ENCODE results near the gene JUNB.

Gene JUNB

DNA sequence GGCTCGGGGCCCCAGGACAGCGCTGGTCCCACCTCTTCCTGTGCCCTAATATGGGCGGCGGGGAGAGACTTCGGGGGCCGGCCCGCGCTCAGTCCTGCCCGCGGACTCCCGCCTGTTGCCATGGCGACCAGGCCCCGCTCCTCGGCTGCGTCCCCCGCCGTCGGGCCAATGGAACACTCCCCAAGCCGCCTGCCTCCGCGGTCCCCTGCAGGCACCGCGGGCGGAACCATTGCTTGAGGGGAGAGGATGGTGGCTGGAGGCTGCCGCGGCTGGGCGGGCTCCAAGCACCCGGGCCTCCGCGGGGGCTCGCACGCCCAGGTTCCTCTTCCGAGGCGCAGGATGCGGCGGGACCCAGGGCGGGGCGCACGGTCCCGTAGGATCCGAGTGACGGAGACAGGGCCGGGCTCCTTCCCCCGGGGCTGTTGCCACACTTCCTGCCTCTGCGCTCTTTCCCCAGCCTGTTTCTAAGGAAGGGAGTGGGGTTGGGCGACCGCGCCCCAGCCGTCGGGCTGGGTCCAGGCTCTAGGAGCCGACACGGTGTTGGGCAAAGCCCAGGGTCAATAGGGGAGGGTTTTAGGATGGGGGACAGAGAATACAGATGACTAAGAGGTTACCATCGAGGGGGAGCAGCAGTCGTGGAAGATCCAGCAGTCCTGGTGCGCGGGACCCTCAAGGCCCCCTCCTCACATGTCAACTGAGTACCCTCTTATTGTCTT is 1.2 kb upstream of the JUNB start:
- no peaks in the 10 kb centered on the region; a peak in 1 of 3 replicates for H3K36me3 ChIP-seq (ENCODE audit: control insufficient read depth in 2 of 2, insufficient read depth in 1 of 2, low read length in 2 of 2)
- peak overlapping the region; percentile 30 for H3K4me3 ChIP-seq (ENCODE audit: low read depth, low read length)
- H3K4me1 ChIP-seq (ENCODE audit: control insufficient read depth, insufficient read depth, low read length), result peaks cover 21% of the 10 kb centered on the region
- no peaks in the 10 kb centered on the region for H3K9me3 ChIP-seq (ENCODE audit: control insufficient read depth, insufficient read depth, low read depth, low read length)
- CTCF ChIA-PET, result interaction anchor here (1.5 to 11.8 kb wide), 5 partner anchors 13 to 30 kb away, joined by 6 to 234 read pairs (median 16); partner anchors contain the start of gene HOOK2
- POLR2A ChIA-PET, result interaction anchor here (1.2 to 3.6 kb wide), 4 partner anchors 11 to 30 kb away, joined by 4 to 28 read pairs (median 18); partner anchors contain the start of genes PRDX2 and THSD8
- H3K27ac ChIP-seq (ENCODE audit: extremely low read depth, low read depth, low read length), result no peak overlapping the region; the same call in 1 of the 2 replicates
- 0 out of 2 replicates have a peak, but pooled peaks have one; percentile 49 for TF ChIP-seq YY1 (tag by site-specific recombination; IDR thresholded peaks at IDR 0.05)
- no peak for TF ChIP-seq SCRT1 (tag by site-specific recombination; IDR thresholded peaks at IDR 0.05; ENCODE audit: borderline replicate concordance)
- peak; percentile 76; the same call in 1 of the 2 replicates for TF ChIP-seq ZNF660 (tag by site-specific recombination; IDR thresholded peaks at IDR 0.05)
- no peak for TF ChIP-seq ZNF214 (tag by site-specific recombination; IDR thresholded peaks at IDR 0.05; ENCODE audit: borderline replicate concordance)
- no peak for TF ChIP-seq ZNF23 (tag by site-specific recombination; IDR thresholded peaks at IDR 0.05; ENCODE audit: borderline replicate concordance)
- TF ChIP-seq ZNF791 (tag by site-specific recombination; IDR thresholded peaks at IDR 0.05), result no peak
- no peak for TF ChIP-seq ZNF837 (tag by site-specific recombination; IDR thresholded peaks at IDR 0.05)
- TF ChIP-seq ZNF426 (tag by site-specific recombination; IDR thresholded peaks at IDR 0.05), result no peak
- no peak for TF ChIP-seq ZNF37A (tag by site-specific recombination; IDR thresholded peaks at IDR 0.05)
- TF ChIP-seq ZNF501 (tag by site-specific recombination; IDR thresholded peaks at IDR 0.05), result peak; percentile 67
- TF ChIP-seq, protein P1, sequence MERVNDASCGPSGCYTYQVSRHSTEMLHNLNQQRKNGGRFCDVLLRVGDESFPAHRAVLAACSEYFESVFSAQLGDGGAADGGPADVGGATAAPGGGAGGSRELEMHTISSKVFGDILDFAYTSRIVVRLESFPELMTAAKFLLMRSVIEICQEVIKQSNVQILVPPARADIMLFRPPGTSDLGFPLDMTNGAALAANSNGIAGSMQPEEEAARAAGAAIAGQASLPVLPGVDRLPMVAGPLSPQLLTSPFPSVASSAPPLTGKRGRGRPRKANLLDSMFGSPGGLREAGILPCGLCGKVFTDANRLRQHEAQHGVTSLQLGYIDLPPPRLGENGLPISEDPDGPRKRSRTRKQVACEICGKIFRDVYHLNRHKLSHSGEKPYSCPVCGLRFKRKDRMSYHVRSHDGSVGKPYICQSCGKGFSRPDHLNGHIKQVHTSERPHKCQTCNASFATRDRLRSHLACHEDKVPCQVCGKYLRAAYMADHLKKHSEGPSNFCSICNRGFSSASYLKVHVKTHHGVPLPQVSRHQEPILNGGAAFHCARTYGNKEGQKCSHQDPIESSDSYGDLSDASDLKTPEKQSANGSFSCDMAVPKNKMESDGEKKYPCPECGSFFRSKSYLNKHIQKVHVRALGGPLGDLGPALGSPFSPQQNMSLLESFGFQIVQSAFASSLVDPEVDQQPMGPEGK (tag by site-specific recombination; IDR thresholded peaks at IDR 0.05), result peak; percentile 98
- peak; percentile 81 for TF ChIP-seq ZNF600 (tag by site-specific recombination; IDR thresholded peaks at IDR 0.05)
- no peak; the same call in 1 of the 2 replicates for TF ChIP-seq ZNF391 (tag by site-specific recombination; IDR thresholded peaks at IDR 0.05; ENCODE audit: borderline replicate concordance, low read depth)
- TF ChIP-seq ZBTB20 (tag by site-specific recombination; IDR thresholded peaks at IDR 0.05), result peak; percentile 96
- TF ChIP-seq, protein P2, sequence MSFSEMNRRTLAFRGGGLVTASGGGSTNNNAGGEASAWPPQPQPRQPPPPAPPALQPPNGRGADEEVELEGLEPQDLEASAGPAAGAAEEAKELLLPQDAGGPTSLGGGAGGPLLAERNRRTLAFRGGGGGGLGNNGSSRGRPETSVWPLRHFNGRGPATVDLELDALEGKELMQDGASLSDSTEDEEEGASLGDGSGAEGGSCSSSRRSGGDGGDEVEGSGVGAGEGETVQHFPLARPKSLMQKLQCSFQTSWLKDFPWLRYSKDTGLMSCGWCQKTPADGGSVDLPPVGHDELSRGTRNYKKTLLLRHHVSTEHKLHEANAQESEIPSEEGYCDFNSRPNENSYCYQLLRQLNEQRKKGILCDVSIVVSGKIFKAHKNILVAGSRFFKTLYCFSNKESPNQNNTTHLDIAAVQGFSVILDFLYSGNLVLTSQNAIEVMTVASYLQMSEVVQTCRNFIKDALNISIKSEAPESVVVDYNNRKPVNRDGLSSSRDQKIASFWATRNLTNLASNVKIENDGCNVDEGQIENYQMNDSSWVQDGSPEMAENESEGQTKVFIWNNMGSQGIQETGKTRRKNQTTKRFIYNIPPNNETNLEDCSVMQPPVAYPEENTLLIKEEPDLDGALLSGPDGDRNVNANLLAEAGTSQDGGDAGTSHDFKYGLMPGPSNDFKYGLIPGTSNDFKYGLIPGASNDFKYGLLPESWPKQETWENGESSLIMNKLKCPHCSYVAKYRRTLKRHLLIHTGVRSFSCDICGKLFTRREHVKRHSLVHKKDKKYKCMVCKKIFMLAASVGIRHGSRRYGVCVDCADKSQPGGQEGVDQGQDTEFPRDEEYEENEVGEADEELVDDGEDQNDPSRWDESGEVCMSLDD (tag by site-specific recombination; IDR thresholded peaks at IDR 0.05), result peak; percentile 90
- TF ChIP-seq ZNF248 (tag by site-specific recombination; IDR thresholded peaks at IDR 0.05), result no peak
- TF ChIP-seq ZNF2 (tag by site-specific recombination; IDR thresholded peaks at IDR 0.05), result peak; percentile 89
- peak; percentile 92 for TF ChIP-seq KLF8 (tag by site-specific recombination; IDR thresholded peaks at IDR 0.05)
- peak; percentile 90 for TF ChIP-seq KLF16 (tag by site-specific recombination; IDR thresholded peaks at IDR 0.05)
- no peak for TF ChIP-seq FEZF1 (tag by site-specific recombination; IDR thresholded peaks at IDR 0.05)
- no peak for TF ChIP-seq ZNF585B (tag by site-specific recombination; IDR thresholded peaks at IDR 0.05)
- no peak for TF ChIP-seq HOXA7 (CRISPR knock-in tag; IDR thresholded peaks at IDR 0.05; ENCODE audit: borderline replicate concordance)
- TF ChIP-seq, protein P3, sequence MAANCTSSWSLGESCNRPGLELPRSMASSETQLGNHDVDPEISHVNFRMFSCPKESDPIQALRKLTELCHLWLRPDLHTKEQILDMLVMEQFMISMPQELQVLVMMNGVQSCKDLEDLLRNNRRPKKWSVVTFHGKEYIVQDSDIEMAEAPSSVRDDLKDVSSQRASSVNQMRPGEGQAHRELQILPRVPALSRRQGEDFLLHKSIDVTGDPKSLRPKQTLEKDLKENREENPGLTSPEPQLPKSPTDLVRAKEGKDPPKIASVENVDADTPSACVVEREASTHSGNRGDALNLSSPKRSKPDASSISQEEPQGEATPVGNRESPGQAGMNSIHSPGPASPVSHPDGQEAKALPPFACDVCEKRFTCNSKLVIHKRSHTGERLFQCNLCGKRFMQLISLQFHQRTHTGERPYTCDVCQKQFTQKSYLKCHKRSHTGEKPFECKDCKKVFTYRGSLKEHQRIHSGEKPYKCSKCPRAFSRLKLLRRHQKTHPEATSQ (tag by site-specific recombination; IDR thresholded peaks at IDR 0.05), result peak; percentile 68; the same call in 1 of the 2 replicates
- TF ChIP-seq ZNF639 (tag by site-specific recombination; IDR thresholded peaks at IDR 0.05), result peak; percentile 62; the same call in 1 of the 2 replicates
- no peak for TF ChIP-seq BCL6B (tag by site-specific recombination; IDR thresholded peaks at IDR 0.05)
- TF ChIP-seq ZNF785 (tag by site-specific recombination; IDR thresholded peaks at IDR 0.05), result no peak
- TF ChIP-seq ZNF114 (tag by site-specific recombination; IDR thresholded peaks at IDR 0.05), result no peak
- TF ChIP-seq ZXDB (tag by site-specific recombination; IDR thresholded peaks at IDR 0.05), result peak; percentile 78
- no peak for TF ChIP-seq REPIN1 (tag by site-specific recombination; IDR thresholded peaks at IDR 0.05; ENCODE audit: low read depth)
- TF ChIP-seq ZNF404 (tag by site-specific recombination; IDR thresholded peaks at IDR 0.05), result no peak

Data from HEK293 (cell line).